Panc1 (cell line): ENCODE measurements around the gene UBE2O. TPM values are rescaled to one million over a fixed set of nuclear protein-coding genes. Genes with fewer than 3 reads are reported as not detected.

Experiments used
- ATAC-seq: fragments of 200-7000 bp; cut with Tn5 transposase; 2 replicates; pipeline ENCODE4 v1.9.1; 2020; ENCODE audit warnings: mild to moderate bottlenecking, moderate library complexity
- BruUV-seq: library from RNA; stranded (reverse); fragments of 400-500 nt; replicated peaks from 2 replicates; lab custom pipeline; 2021; lab: Mats Ljungman, UMichigan
- CTCF ChIA-PET: fragments of 300-600 bp; sonication (Branson Sonifier 250); formaldehyde crosslinking; loops from one replicate; lab custom pipeline; 2022; ENCODE audit warnings: antibody characterized with exemption; lab: Charles Lee
- POLR2A ChIA-PET: fragments of 300-600 bp; sonication (Branson Sonifier 250); formaldehyde crosslinking; loops from one replicate; lab custom pipeline; 2022; ENCODE audit warnings: antibody characterized with exemption; lab: Charles Lee
- DNase-seq: peaks from one replicate; pipeline ENCODE4 v3.0.0-alpha.2; 2010; ENCODE audit warnings: low read depth, low spot score
- H3K27ac ChIP-seq: 2 replicates; pipeline ENCODE4 v1.5.1; 2011; ENCODE audit warnings: mild to moderate bottlenecking, low read length, inconsistent platforms
- H3K27me3 ChIP-seq: fragments of 200-500 bp; sonication (Bioruptor generic); 2 replicates; pipeline ENCODE4 v1.6.0; 2014; ENCODE audit warnings: low read length, inconsistent platforms; ENCODE audit not compliant: control insufficient read depth, insufficient read depth
- H3K36me3 ChIP-seq: fragments of 200-500 bp; sonication (Bioruptor generic); 2 replicates; pipeline ENCODE4 v1.5.1; 2014; ENCODE audit warnings: inconsistent platforms, mild to moderate bottlenecking, low read length, moderate library complexity; ENCODE audit not compliant: control insufficient read depth, insufficient read depth
- H3K4me1 ChIP-seq: 2 replicates; pipeline ENCODE4 v1.5.1; 2011; ENCODE audit warnings: inconsistent platforms, mild to moderate bottlenecking, low read length, moderate library complexity; ENCODE audit not compliant: control insufficient read depth, insufficient read depth
- H3K4me3 ChIP-seq, 2 experiments: 2 replicates each; pipeline ENCODE4 v1.5.1; 2011 to 2012; ENCODE audit warnings: low read depth in 2 of 2, low read length in 2 of 2, mild to moderate bottlenecking in 2 of 2, inconsistent platforms in 1 of 2, moderate library complexity in 1 of 2
- H3K9me3 ChIP-seq: fragments of 200-500 bp; sonication (Bioruptor generic); 2 replicates; pipeline ENCODE4 v1.5.1; 2014; ENCODE audit warnings: low read depth, mild to moderate bottlenecking, inconsistent platforms, low read length, moderate library complexity; ENCODE audit not compliant: control insufficient read depth, insufficient read depth
- POLR2AphosphoS5 ChIP-seq: IDR thresholded peaks from 2 replicates; pipeline ENCODE4 v1.6.1; 2012; ENCODE audit warnings: mild to moderate bottlenecking, low read depth, low read length, moderate library complexity
- REST ChIP-seq, 2 experiments: IDR thresholded peaks; 2 replicates each; pipeline ENCODE4 v1.6.1; 2011 to 2012; ENCODE audit warnings: low read depth in 2 of 2, control low read depth in 1 of 2, low read length in 1 of 2, mild to moderate bottlenecking in 1 of 2, moderate library complexity in 1 of 2; ENCODE audit not compliant: insufficient read depth in 1 of 2
- SIN3A ChIP-seq: IDR thresholded peaks from 2 replicates; pipeline ENCODE4 v1.6.1; 2012; ENCODE audit warnings: low read depth, mild to moderate bottlenecking, low read length, moderate library complexity, borderline replicate concordance; ENCODE audit not compliant: insufficient read depth
- TCF7L2 ChIP-seq: IDR thresholded peaks from 2 replicates; pipeline ENCODE4 v1.6.1; 2011; ENCODE audit warnings: mild to moderate bottlenecking, low read depth, low read length, inconsistent platforms
- in situ Hi-C: cut with HindIII; loops from 2 replicates; pipeline ENCODE4 v1.10.0; 2016; ENCODE audit warnings: low sequenced_read_pairs, low pct_unique_long_range_greater_than_20kb
- intact Hi-C: fragments of 100-400 bp; cut with micrococcal nuclease; formaldehyde crosslinking; loops from one replicate; pipeline ENCODE4 v1.10.0; 2022; ENCODE audit not compliant: unreplicated experiment
- total RNA-seq: library from RNA; stranded (reverse); gene quantifications from one replicate; pipeline ENCODE4 v1.2.1, GENCODE V29; 2021; ENCODE audit not compliant: unreplicated experiment
- TF ChIP-seq, protein P1 (sequence below): fragments of 450-650 bp; IDR thresholded peaks from 2 replicates; pipeline ENCODE4 v1.5.1; 2017; ENCODE audit warnings: mild to moderate bottlenecking

The UBE2O gene
- total RNA-seq, 1 experiment from 2014 or later, result 47.5 TPM

DNA sequence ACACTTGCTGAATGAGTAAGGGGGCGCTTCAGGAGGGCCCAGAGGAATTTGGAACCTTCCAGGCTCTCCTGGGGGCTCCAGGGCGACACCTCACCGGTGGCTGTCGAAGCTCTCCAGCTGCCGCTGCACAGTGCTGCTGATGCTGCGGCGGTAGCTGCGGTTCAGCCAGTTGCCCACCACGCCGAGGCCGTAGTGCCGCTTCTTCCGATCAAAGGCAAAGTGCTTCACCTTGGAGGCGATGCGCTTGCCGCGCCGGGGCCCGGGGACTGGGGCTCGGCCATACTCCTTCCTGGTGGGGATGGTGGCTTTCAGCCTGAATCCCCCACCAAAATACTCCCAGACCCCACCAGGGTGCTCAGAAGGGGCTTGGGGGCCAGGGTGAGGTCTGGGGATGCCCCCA, 23.8 kb upstream of the UBE2O start:
- DNase-seq (no peak), ATAC-seq (no peak)
- Histone ChIP-seq H3K4me3 (no peak overlapping the region), H3K36me3 (no peaks in the 10 kb centered on the region), H3K27me3 (no peaks in the 10 kb centered on the region), H3K27ac (no peak overlapping the region), H3K9me3 (no peaks in the 10 kb centered on the region), H3K4me1 (no peaks in the 10 kb centered on the region)
- POLR2A ChIA-PET, result no interaction called here
- in situ Hi-C loops (no loop called here), intact Hi-C loops (no loop called here)
- TF ChIP-seq, protein P1, sequence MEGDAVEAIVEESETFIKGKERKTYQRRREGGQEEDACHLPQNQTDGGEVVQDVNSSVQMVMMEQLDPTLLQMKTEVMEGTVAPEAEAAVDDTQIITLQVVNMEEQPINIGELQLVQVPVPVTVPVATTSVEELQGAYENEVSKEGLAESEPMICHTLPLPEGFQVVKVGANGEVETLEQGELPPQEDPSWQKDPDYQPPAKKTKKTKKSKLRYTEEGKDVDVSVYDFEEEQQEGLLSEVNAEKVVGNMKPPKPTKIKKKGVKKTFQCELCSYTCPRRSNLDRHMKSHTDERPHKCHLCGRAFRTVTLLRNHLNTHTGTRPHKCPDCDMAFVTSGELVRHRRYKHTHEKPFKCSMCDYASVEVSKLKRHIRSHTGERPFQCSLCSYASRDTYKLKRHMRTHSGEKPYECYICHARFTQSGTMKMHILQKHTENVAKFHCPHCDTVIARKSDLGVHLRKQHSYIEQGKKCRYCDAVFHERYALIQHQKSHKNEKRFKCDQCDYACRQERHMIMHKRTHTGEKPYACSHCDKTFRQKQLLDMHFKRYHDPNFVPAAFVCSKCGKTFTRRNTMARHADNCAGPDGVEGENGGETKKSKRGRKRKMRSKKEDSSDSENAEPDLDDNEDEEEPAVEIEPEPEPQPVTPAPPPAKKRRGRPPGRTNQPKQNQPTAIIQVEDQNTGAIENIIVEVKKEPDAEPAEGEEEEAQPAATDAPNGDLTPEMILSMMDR, result no peak
- TF ChIP-seq POLR2AphosphoS5, result no peak
- no peak for TF ChIP-seq TCF7L2
- no peak for TF ChIP-seq SIN3A
- no peak for TF ChIP-seq REST (IDR thresholded peaks at IDR 0.05; ENCODE audit: insufficient read depth in 1 of 2, low read depth in 2 of 2, low read length in 1 of 2)
- CTCF ChIA-PET, result interaction anchor here (0.5 kb wide), 1 partner anchor 112 kb away, joined by 4 read pairs; no protein-coding TSS in a partner anchor
- no TSS peak for BruUV-seq

GRCh38 chr17:76475302-76475701, 22.4 kb upstream of the UBE2O start:
- DNase-seq, result no peak
- POLR2A ChIA-PET, result interaction anchor here (0.5 kb wide), 1 partner anchor 268 kb away, joined by 3 read pairs; no protein-coding TSS in a partner anchor
- in situ Hi-C loops, result no loop called here

More at GRCh38 chr17:76475302-76475701, 22.4 kb upstream of the UBE2O start:
- intact Hi-C loops, result no loop called here
- CTCF ChIA-PET, result interaction anchor here (0.5 to 1.2 kb wide), 2 partner anchors 9 to 175 kb away, joined by 3 to 5 read pairs; no protein-coding TSS in a partner anchor
- no peak overlapping the region for H3K4me3 ChIP-seq
- H3K36me3 ChIP-seq, result no peaks in the 10 kb centered on the region
- H3K27me3 ChIP-seq, result no peaks in the 10 kb centered on the region
- BruUV-seq, result no TSS peak
- TF ChIP-seq TCF7L2, result no peak
- TF ChIP-seq POLR2AphosphoS5, result no peak
- TF ChIP-seq SIN3A, result no peak
- TF ChIP-seq, protein P1, result no peak
- no peak for TF ChIP-seq REST (IDR thresholded peaks at IDR 0.05; ENCODE audit: insufficient read depth in 1 of 2, low read depth in 2 of 2, low read length in 1 of 2)
- H3K27ac ChIP-seq, result no peak overlapping the region
- no peaks in the 10 kb centered on the region for H3K9me3 ChIP-seq
- ATAC-seq, result no peak
- H3K4me1 ChIP-seq, result no peaks in the 10 kb centered on the region
